Stimulated activated CD8-positive, alpha-beta memory T cell treated with anti-CD3 and anti-CD28 coated beads, Interleukin-15, amount 100 ng/mL, for 48 hours (primary cell): ENCODE results near the gene RDM1.
A peak's percentile ranks its signal among the peaks of the same experiment; 100 is the strongest.
"Not testable (repeated sequence)": the region's sequence is repeated elsewhere in the genome, so short reads cannot be mapped to it uniquely, and the experiment has no call there.

Experiments
- DNase-seq, 2 donors: peaks; one replicate each; pipeline ENCODE4 v3.0.0-alpha.2; 2020; ENCODE audit warnings: low read depth in 2 of 2

RDM1 gene

GRCh38 chr17:35898283-35899070 lies 32.1 kb downstream of the RDM1 start:
- DNase-seq, result peak in 1 of 2 donors; percentile 67

DNA sequence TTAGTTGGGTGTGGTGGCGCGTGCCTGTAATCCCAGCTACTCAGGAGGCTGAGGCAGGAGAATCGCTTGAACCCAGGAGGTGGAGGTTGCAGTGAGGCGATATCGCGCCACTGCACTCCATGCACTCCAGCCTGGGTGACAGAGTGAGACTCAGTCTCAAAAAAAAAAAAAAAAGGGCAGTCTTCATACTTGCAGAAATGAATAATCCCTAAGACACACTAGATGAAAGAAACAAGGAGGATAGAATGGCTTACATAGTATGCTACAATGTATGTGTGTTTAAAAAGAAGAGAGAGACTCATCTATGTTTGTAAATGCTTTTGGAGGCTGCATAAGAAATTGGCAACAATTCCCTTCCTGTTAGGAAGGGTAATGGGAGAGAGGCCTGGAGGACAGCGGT lies 32.8 kb downstream of the RDM1 start:
- not testable (repeated sequence) for DNase-seq

- peak in 1 of 2 donors; percentile 69 for DNase-seq
Measured at GRCh38 chr17:35895636-35896587, 34.7 kb downstream of the RDM1 start.

- no peak for DNase-seq
Measured at GRCh38 chr17:35894206-35894605, 36.4 kb downstream of the RDM1 start.

DNA sequence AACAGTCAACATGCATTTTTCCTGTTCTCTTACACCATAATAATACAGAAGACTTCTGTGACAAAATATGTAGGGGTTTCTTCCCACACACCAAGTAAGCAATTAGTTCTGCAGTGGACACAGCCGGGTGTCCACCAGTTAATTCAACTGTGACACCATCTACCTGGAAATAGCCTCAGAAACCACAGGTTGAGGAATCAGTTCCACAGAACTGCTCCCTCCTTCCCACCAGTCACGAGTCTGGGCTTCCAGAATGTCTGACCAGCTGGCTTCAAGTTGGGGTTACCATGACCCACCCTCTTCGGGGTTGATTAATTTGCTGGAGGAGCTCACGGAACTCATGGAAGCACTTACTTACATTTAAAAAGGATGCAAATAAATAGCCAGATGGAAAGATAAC lies 36.8 kb downstream of the RDM1 start:
- DNase-seq, result no peak

DNA sequence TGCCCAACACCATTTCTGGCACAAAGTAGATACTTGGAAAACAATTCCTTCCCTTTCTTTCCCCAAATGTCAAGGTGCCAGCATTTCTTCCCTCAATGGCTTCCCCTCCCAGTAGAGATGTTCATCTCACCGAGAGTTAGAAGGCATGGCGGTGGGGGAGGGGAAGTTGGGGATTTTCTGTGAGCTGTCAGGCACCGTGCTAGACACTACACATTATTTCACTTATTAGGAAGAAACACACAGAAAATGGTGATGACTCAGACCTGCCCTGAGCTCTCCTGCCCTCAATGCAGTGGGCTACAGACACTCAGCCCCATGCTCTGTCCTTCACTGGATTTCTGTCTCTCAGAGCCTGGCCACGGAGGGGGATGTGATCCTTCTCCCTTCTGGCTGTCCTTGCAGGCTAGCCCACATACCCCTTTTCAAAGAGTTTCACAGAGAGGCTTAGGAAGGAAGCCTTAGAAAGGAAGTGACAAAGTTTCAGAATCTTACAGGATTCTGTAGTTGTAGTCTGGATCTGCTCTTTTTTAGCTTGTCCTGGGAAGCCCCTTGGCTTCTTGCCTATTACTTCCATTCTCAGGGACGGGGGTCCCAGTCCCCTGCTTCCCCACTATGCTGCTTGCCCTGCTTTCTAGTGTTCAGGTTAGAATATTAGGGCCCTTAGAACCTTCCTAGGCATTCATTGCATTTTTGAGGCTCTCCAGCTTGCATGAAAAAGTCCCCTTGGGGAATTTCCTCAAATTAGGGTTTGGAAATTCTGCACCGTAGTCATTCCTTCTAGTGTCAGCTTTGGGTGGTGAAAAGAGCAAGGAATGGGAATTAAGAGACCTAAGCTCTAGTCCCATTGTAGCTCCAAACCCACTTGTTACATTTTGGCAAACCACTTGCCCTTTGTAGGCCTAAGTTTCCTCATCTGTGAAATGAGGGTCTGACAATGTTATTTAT lies 38.2 kb downstream of the RDM1 start:
- peak in 1 of 2 donors; percentile 69 for DNase-seq

GRCh38 chr17:35891269-35891668 lies 39.3 kb downstream of the RDM1 start:
- no peak for DNase-seq

DNA sequence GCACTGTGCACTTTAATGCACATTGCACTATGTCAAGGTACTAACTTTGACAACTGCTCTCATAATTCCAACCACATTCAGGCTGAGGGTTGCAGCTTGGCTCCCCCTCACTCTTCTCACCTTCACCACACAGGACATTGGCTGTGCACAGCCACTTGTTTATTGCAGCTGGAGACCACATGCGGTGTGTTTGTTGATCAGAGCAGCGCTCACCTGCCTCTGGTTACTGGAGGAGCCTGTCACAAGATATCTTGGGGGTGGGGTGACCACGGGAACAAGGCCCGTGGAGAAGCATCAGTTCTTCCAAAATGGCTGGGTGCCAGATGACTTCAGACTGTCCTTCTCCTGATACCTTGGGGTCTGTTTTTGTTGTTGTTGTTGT lies 39.8 kb downstream of the RDM1 start:
- DNase-seq, result no peak

GRCh38 chr17:35889818-35890773 lies 40.5 kb downstream of the RDM1 start:
- no peak for DNase-seq

DNA sequence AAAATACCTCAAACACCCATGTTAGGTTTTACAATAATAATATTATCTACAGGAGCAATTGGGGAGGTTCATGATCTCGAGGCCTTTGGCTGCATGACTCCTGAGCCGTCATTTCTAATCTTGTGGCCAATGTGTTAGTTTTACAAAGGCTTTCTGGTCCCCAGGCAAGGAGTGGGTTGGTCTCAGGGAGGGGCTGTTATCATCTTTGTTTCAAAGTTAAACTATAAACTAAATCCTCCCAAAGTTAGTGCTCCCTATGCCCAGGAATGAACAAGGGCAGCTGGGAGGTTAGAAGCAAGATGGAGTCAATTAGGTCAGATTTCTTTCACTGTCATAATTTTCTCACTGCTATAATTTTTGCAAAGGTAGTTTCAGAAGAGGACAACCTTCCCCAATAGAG lies 41.3 kb downstream of the RDM1 start:
- DNase-seq, result no peak

DNA sequence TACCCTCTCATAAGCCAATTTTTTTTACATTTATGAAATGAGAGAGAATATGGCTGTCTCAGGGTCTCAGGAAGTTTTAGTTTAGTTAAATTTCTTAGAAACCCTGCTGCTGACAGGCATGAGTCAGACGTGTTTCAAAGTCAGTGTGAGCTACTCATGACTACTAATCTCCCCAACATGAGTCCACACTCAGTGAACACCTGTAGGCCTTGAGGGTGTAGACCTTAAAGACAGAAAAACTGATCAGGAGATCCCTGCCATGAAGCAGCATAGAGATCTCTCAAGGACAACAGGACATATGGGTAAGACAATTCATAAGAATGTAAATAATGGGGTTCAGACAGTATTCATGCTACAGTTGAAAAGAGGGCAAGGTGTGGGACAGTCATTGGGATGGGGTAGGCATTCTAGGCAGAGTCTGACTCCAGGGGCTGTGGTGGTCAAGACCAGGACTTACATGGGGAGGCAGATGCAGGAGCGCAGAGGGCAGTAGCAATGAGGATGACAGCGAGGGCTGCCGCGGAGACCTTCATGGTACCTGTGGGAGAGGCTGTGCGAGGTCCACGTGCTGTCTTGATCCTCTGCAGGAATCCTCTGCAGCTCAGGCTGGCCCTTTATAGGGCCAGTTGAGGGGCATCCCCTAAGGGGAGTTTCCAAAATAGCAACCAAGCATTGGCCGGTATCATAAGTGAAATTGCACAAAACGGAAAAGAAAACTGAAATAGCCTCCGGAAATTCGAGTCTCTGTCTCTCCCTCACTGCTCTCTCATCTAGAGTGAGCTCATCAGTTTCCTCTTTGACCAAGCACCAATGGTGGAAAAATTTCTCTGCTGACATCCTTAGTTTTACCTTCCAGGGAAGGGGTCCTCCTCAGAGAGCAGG lies 50.6 kb downstream of the RDM1 start, which contains the start of gene CCL5:
Gene CCL5 (minus strand): TSS at position 588 of the 882 bp plus-strand sequence.
- no peak for DNase-seq

DNA sequence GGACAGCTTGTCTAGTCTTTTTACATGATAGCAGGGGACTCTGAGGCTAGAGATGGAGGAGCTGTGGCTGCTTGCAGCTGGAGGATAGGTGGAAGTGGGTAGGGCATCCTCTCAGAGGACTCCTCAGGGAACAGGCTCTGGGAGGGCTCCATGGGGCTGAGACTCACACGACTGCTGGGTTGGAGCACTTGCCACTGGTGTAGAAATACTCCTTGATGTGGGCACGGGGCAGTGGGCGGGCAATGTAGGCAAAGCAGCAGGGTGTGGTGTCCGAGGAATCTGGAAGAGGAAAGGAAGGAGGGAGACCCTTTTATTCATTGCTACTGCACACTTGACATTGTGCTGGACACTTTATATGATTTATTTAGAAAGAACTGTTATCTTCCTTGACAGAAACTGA lies 52.2 kb downstream of the RDM1 start:
- no peak for DNase-seq

DNA sequence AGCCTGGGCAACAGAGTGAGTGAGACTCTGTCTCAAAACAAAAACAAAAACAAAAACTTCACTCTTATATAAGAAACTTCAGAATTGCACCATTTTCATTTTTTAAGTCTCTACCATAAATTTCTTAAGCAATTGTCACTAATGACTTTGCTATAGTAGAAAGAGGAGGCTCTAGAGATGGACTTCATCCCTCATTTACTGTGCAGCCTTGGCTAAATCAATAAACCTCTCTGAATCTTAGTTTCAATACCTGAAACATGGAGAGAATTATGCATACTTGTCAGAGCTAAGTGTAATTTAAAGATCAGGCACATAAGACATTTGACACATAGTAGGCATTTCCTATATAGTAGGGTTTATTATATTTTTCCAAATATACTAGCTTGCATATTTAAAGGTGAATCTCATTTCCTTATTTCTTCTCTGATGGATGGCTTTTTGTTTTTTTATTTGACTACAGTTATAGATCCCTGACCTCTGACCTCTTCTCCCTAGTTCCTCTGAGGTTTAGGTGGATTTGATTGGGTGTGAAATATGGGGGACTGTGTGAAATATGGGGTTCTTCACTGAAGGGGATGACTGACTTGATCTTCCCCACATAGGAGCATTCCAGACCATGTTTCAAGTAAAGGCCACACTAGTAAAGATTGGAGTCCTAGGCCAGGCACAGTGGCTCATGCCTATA lies 53.1 kb downstream of the RDM1 start:
- DNase-seq, result no peak

- no peak for DNase-seq
Measured at GRCh38 chr17:35876534-35876933, 54.0 kb downstream of the RDM1 start.

DNA sequence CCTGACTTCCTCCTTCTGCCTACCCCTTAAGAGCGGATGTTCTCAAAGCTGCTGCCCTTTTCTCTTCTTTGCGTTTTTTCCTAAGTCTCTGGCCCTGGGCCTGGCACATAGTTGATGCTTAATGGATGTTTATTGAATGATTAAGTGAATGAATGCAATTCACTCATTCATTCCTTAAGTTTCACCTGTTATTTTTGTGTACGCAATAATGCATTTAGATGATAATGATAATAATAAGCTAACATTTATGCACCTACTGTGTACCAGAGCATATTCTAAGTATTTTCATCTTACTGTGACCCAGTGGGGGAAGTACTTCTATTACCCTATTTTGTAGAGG lies 54.8 kb downstream of the RDM1 start:
- DNase-seq, result no peak

- DNase-seq, result no peak
Measured at GRCh38 chr17:35875072-35875799, 55.3 kb downstream of the RDM1 start.

GRCh38 chr17:35872196-35872980 lies 58.2 kb downstream of the RDM1 start:
- DNase-seq, result no peak
